GM12873 (cell line): ENCODE data around the gene KCNQ4.
A peak's percentile ranks its signal among the peaks of the same experiment; 100 is the strongest.

Experiments used
- TF ChIP-seq, protein P1 (sequence below): IDR thresholded peaks from 2 replicates; pipeline ENCODE4 v1.5.1; 2012; ENCODE audit warnings: low read depth, mild to moderate bottlenecking, moderate library complexity, low read length, control low read depth; ENCODE audit not compliant: insufficient read depth; ENCODE audit errors: missing control alignments

Gene KCNQ4

DNA sequence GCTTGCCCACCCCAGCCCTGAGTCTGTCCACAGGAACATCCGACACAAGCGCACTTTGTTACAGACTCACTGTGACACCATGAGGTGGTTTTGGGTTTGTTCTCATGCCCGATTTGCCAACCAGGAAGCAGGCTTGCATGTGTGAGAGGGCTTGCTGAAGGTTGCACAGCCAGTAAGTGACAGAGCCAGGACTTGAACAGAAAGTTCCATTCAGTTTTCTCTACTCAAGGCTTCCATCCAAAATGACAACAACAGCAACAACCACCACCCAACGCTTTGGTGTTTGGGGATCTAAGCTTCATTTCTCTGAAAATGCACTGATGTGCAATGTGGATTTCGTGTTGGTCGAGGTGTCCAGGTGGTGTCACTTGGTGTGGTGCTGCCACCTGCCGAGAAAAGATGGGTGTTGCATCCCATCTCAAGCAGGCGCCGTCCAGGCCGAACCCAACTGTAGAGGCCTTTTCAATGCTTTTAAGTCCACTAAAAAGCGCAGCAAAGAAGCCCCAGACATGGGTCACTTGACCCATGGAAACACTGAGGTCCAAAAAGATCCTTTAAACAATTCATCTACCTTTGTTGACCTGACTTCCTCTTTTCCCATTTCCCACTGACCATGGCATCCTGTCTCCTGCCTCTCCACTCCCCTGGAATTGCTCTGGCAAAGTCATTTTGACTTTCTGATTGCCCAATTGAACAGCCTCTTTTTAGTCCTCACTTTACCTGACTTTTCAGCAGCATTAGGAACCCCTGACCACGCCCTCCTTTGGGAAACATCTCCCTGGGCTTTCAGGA, 66.4 kb downstream of the KCNQ4 start:
- TF ChIP-seq, protein P1, sequence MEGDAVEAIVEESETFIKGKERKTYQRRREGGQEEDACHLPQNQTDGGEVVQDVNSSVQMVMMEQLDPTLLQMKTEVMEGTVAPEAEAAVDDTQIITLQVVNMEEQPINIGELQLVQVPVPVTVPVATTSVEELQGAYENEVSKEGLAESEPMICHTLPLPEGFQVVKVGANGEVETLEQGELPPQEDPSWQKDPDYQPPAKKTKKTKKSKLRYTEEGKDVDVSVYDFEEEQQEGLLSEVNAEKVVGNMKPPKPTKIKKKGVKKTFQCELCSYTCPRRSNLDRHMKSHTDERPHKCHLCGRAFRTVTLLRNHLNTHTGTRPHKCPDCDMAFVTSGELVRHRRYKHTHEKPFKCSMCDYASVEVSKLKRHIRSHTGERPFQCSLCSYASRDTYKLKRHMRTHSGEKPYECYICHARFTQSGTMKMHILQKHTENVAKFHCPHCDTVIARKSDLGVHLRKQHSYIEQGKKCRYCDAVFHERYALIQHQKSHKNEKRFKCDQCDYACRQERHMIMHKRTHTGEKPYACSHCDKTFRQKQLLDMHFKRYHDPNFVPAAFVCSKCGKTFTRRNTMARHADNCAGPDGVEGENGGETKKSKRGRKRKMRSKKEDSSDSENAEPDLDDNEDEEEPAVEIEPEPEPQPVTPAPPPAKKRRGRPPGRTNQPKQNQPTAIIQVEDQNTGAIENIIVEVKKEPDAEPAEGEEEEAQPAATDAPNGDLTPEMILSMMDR = peak; percentile 91

DNA sequence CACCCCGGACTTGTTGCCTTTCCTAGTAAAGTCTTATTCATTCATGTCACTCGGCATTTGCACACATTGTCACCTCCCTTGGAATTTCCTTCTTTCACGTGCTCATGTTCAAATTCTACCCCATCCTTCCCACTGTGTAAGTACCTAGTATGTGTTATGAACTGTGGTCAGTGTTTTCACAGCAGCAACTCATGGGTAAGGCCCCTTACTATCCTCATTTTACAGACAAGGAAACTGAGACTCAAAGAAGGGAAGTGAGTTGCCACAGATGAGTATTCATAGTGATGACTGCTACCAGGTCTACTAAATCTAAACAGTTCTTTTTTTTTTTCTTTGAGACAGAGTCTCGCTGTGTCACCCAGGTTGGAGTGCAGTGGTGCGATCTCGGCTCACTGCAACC, 68.1 kb downstream of the KCNQ4 start:
- TF ChIP-seq, protein P1 = no peak

DNA sequence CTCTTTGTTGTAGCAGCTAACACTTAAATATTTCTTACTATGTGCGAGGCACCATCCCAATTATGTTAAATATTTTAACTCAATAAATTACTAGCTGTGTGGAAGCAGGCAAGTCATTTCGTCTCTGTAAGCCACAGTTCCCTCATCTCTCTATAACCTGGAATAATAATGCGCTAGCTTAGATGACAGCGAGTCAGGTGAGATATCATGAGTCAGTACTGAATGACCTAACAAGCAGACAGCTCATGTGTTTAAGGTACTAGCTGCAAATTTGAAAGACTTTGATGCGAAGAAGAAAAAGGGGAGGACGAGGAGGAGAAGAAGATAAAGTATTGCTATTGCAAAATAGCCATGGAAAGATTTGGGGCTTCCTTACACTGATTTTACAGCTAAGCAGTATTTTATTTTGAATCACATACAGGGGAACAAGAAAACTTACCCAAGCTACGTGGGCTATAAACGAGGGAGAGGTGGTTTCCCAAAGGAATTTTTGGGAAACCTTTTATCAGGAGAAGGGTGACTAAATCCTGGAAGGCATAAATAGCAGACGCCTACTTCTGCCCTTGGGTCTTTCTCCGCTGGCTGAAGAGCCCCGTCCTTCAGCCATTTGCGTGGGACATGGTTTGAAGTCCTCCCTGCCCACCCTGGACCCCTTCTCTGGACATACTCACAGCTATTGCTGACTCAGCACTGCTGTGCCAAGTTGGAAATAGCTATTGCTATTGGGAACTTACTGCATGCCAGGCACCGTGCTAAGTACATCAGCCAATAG, 69.7 kb downstream of the KCNQ4 start:
- TF ChIP-seq, protein P1 = no peak

DNA sequence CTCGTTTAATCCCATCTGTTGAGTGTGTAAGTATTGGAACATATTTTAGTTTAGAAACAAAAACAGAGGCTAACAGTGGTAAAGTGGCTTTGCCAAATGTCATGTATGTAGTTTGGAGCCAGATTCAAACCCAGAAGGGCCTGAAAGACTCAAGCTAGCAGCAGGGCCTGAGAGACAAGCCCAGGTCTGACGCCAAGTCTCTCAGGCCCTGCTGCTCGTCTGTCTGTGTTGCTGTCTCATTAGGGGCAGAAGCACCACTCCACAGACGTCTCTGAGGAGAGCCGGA, 70.2 kb downstream of the KCNQ4 start:
- TF ChIP-seq, protein P1 = no peak

DNA sequence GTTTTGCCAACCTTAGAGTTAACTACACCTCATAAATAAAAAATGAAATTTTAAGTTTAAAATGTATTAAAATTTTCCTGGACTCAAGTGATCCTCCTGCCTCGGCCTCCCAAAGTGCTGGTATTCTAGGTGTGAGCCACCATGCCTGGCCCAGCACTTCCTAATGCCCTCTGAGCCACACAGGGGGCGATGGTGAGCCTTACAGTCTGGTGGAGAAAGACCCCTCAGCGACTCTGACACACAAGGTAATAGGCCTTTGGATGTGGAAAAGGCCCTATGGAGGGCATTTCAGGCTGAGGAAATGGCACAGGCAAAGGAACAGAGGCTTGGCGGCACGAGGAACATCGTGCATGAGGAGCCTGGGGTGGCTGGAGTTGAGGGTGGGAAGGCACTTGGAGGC, 71.9 kb downstream of the KCNQ4 start:
- TF ChIP-seq, protein P1 = peak; percentile 49

DNA sequence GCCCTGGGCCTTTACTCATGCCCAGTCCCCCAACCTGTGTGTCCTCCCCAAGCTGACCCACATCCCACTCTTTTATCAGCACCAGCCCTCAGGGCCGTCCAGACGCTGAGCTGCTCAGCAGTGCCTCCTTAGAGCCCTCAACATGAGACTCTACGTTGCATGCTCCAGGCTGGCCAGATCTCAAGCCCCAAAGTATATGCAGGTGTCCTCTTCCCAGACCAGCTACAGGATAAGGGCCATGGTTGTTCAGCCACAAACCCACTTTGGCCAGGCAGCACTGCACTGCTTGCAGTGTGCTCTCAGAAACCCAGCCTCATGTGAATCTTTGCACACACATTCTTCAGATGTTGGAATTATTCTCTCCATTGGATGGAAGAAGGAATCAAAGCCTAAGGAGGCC, 72.5 kb downstream of the KCNQ4 start:
- TF ChIP-seq, protein P1 = no peak

DNA sequence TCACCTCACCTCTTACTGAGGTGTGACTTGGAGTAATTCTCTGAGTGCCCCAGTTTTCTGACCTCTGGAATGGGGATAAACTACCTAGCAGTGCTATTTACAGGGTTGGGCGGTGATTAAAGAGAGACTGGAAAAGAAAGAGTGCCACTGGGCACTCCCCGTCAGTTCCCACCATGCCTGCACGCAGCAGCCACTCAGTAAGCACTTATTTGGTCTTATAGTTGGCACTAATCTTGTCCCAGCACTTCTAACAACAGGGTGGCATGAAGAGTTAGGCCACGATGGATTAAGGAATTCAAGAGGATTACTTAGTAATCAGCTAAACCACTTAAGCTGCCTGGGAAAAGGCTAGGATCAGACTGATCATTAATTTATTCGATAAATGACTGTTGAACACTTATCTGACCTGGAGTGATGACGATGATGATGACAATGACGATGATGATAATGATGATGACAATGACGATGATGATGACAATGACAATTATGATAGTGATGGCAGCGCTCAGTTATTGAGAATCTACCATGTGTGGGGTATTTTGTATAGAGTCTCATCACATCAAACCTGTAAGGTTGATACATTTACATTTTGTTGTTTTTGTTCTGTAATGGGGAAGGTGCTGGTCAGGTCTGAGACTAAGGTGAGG, 73.2 kb downstream of the KCNQ4 start:
- TF ChIP-seq, protein P1 = no peak
